WTC11 (cell line): Measurements from ENCODE around the gene TTC1. TPM values are rescaled to one million over a fixed set of nuclear protein-coding genes. Genes with fewer than 3 reads are reported as not detected.

Experiments used
- ATAC-seq: fragments of 200-7000 bp; cut with Tn5 transposase; 2 replicates; pipeline ENCODE4 v1.10.0; 2021; ENCODE audit warnings: mild to moderate bottlenecking, moderate library complexity
- CTCF ChIA-PET: fragments of 300-600 bp; sonication (Branson Sonifier 250); formaldehyde crosslinking; loops from one replicate; lab custom pipeline; 2021; ENCODE audit warnings: antibody characterized with exemption; lab: Charles Lee
- POLR2A ChIA-PET: fragments of 350-600 bp; sonication (Branson Sonifier 250); formaldehyde crosslinking; loops from one replicate; lab custom pipeline; 2021; ENCODE audit warnings: antibody characterized with exemption; lab: Charles Lee
- DNase-seq: peaks from one replicate; pipeline ENCODE4 v3.0.0; 2021; ENCODE audit warnings: low spot score
- H3K27ac Mint-ChIP-seq: 2 replicates; pipeline ENCODE4 v1.8.0; 2021; ENCODE audit warnings: mixed read lengths
- H3K27me3 Mint-ChIP-seq: 2 replicates; pipeline ENCODE4 v1.8.0; 2021; ENCODE audit warnings: low read depth, mild to moderate bottlenecking, moderate library complexity, mixed read lengths
- H3K36me3 Mint-ChIP-seq: 2 replicates; pipeline ENCODE4 v1.8.0; 2021; ENCODE audit warnings: mixed read lengths
- H3K4me1 Mint-ChIP-seq: 2 replicates; pipeline ENCODE4 v1.8.0; 2022; ENCODE audit warnings: mixed read lengths
- H3K4me3 Mint-ChIP-seq: 2 replicates; pipeline ENCODE4 v1.8.0; 2021; ENCODE audit warnings: mild to moderate bottlenecking, moderate library complexity, mixed read lengths
- H3K9me3 Mint-ChIP-seq: 2 replicates; pipeline ENCODE4 v1.8.0; 2021; ENCODE audit warnings: mixed read lengths
- ATF3 ChIP-seq: sonication (generic); formaldehyde crosslinking; conservative IDR thresholded peaks from 2 replicates; pipeline ENCODE4 v1.8.1; 2022; ENCODE audit warnings: mild to moderate bottlenecking, missing genetic modification reagents
- E2F4 ChIP-seq: sonication (generic); formaldehyde crosslinking; IDR thresholded peaks from 2 replicates; pipeline ENCODE4 v1.8.1; 2022; ENCODE audit warnings: low read depth, mild to moderate bottlenecking, moderate library complexity, missing genetic modification reagents, borderline replicate concordance
- GABPB1 ChIP-seq: sonication (generic); formaldehyde crosslinking; IDR thresholded peaks from 2 replicates; pipeline ENCODE4 v1.8.1; 2023; ENCODE audit warnings: mild to moderate bottlenecking, missing genetic modification reagents
- HMGA2 ChIP-seq: fragments of 250-450 bp; sonication (Bioruptor Pico); IDR thresholded peaks from 2 replicates; pipeline ENCODE4 v1.4.0; 2021; ENCODE audit warnings: mild to moderate bottlenecking, moderate library complexity
- HMGXB4 ChIP-seq: sonication (generic); formaldehyde crosslinking; IDR thresholded peaks from 2 replicates; pipeline ENCODE4 v1.8.1; 2023; ENCODE audit warnings: mild to moderate bottlenecking, moderate library complexity, missing genetic modification reagents
- JAZF1 ChIP-seq: fragments of 250-450 bp; sonication (Bioruptor Pico); IDR thresholded peaks from 2 replicates; pipeline ENCODE4 v1.9.0; 2021; ENCODE audit warnings: moderate library complexity, mild to moderate bottlenecking, inconsistent platforms
- NR1H2 ChIP-seq: sonication (generic); formaldehyde crosslinking; IDR thresholded peaks from 2 replicates; pipeline ENCODE4 v1.9.0; 2021; ENCODE audit warnings: mild to moderate bottlenecking, moderate library complexity, missing genetic modification reagents
- NR2C2 ChIP-seq: sonication (generic); formaldehyde crosslinking; IDR thresholded peaks from 2 replicates; pipeline ENCODE4 v1.8.0; 2022; ENCODE audit warnings: mild to moderate bottlenecking, missing genetic modification reagents
- NR3C1 ChIP-seq: sonication (generic); formaldehyde crosslinking; conservative IDR thresholded peaks from 2 replicates; pipeline ENCODE4 v1.8.1; 2023; ENCODE audit warnings: low read depth, mild to moderate bottlenecking, missing genetic modification reagents
- SMAD4 ChIP-seq: sonication (generic); formaldehyde crosslinking; IDR thresholded peaks from 2 replicates; pipeline ENCODE4 v1.8.0; 2022; ENCODE audit warnings: mild to moderate bottlenecking, missing genetic modification reagents
- SOX15 ChIP-seq: fragments of 250-450 bp; sonication (Bioruptor Pico); IDR thresholded peaks from 2 replicates; pipeline ENCODE4 v1.9.0; 2021; ENCODE audit warnings: mild to moderate bottlenecking
- USF2 ChIP-seq: sonication (generic); formaldehyde crosslinking; IDR thresholded peaks from 2 replicates; pipeline ENCODE4 v1.8.1; 2023; ENCODE audit warnings: mild to moderate bottlenecking, missing genetic modification reagents, moderate library complexity
- ZNF121 ChIP-seq: sonication (generic); formaldehyde crosslinking; IDR thresholded peaks from 2 replicates; pipeline ENCODE4 v1.8.0; 2023; ENCODE audit warnings: missing genetic modification reagents
- ZNF232 ChIP-seq: sonication (generic); formaldehyde crosslinking; IDR thresholded peaks from 2 replicates; pipeline ENCODE4 v1.8.0; 2022; ENCODE audit warnings: mild to moderate bottlenecking, missing genetic modification reagents
- ZNF281 ChIP-seq: sonication (generic); formaldehyde crosslinking; IDR thresholded peaks from 2 replicates; pipeline ENCODE4 v1.8.0; 2023; ENCODE audit warnings: mild to moderate bottlenecking, missing genetic modification reagents
- ZNF317 ChIP-seq: sonication (generic); formaldehyde crosslinking; IDR thresholded peaks from 2 replicates; pipeline ENCODE4 v1.8.1; 2023; ENCODE audit warnings: low read depth, mild to moderate bottlenecking, moderate library complexity, missing genetic modification reagents, borderline replicate concordance
- ZNF416 ChIP-seq: fragments of 250-450 bp; sonication (Bioruptor Pico); IDR thresholded peaks from 2 replicates; pipeline ENCODE4 v1.9.0; 2021; ENCODE audit warnings: mild to moderate bottlenecking, inconsistent platforms
- ZNF512 ChIP-seq: sonication (generic); formaldehyde crosslinking; IDR thresholded peaks from 2 replicates; pipeline ENCODE4 v1.8.1; 2022; ENCODE audit warnings: missing genetic modification reagents, borderline replicate concordance
- total RNA-seq: library from RNA; stranded (reverse); gene quantifications from 3 replicates; pipeline ENCODE4 v1.2.3, GENCODE V29; 2021
- TF ChIP-seq, protein P1 (sequence below): sonication (generic); formaldehyde crosslinking; IDR thresholded peaks from 2 replicates; pipeline ENCODE4 v1.8.1; 2023; ENCODE audit warnings: mild to moderate bottlenecking, missing genetic modification reagents, moderate library complexity

TTC1 gene
- total RNA-seq, 1 experiment from 2014 or later, result 47.4 TPM

DNA sequence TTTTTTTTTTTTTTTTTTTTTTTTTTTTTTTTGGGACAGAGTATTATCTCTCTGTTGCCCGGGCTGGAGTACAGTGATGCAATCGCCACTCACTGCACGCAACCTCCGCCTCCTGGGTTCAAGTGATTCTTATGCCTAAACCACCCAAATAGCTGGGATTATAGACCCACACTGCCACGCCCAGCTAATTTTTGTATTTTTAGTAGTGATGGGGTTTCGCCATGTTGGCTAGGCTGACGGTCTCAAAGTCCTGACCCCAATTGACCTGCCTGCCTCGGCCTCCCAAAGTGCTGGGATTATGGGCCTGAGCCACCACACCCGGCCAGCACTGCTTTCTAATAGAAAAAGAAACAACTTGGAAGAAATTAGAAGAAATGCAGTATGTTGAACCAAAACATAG lies 39.2 kb downstream of the TTC1 start (continued):
- TF ChIP-seq ZNF121 (CRISPR knock-in tag) (no peak), ZNF232 (no peak)

DNA sequence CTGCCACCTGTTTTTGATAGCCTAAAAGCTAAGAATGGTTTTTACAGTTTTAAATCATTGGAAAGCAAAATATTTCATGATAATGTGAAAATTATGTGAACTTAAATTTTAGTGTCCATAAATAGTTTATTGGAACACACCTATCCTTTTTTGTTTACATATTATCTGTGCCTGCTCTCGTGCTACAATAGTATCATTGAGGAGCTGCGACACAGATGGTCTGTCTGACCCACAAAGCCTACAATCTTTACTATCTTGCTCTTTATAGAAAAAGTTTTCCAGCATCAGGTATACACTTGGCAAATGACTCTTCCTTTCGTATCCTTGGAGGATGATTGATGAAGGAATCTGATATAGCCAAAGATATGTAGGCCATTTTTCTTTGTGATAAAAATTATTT lies 40.2 kb downstream of the TTC1 start:
- TF ChIP-seq E2F4 (CRISPR knock-in tag) (no peak), ZNF416 (CRISPR knock-in tag) (no peak), SMAD4 (CRISPR knock-in tag) (no peak), ZNF512 (CRISPR knock-in tag) (no peak), GABPB1 (CRISPR knock-in tag) (no peak), NR2C2 (no peak), SOX15 (CRISPR knock-in tag) (no peak), USF2 (CRISPR knock-in tag) (no peak)
- TF ChIP-seq, protein P1, sequence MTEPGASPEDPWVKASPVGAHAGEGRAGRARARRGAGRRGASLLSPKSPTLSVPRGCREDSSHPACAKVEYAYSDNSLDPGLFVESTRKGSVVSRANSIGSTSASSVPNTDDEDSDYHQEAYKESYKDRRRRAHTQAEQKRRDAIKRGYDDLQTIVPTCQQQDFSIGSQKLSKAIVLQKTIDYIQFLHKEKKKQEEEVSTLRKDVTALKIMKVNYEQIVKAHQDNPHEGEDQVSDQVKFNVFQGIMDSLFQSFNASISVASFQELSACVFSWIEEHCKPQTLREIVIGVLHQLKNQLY (CRISPR knock-in tag), result no peak
- TF ChIP-seq, all 79 proteins: peak for 0
- ChIA-PET POLR2A (no interaction called here), CTCF (interaction anchor here (1.2 kb wide), 1 partner anchor 27 kb away, joined by 3 read pairs; no protein-coding TSS in a partner anchor)
- no peak overlapping the region for H3K4me3 Mint-ChIP-seq
- H3K27ac Mint-ChIP-seq, result no peak overlapping the region; the same call in 1 of the 2 replicates
- H3K4me1 Mint-ChIP-seq, result peaks cover 27% of the 10 kb centered on the region
- ATAC-seq (no peak), DNase-seq (no peak)
- H3K9me3 Mint-ChIP-seq, result no peaks in the 10 kb centered on the region
- H3K36me3 Mint-ChIP-seq, result peaks cover 56% of the 10 kb centered on the region
- no peaks in the 10 kb centered on the region for H3K27me3 Mint-ChIP-seq

GRCh38 chr5:160054047-160054446 lies 45.1 kb downstream of the TTC1 start:
- DNase-seq, result no peak
- Mint-ChIP-seq H3K9me3 (no peaks in the 10 kb centered on the region), H3K4me1 (no peaks in the 10 kb centered on the region; the same call in 1 of the 2 replicates), H3K36me3 (peaks cover 79% of the 10 kb centered on the region), H3K4me3 (no peak overlapping the region), H3K27ac (no peak overlapping the region), H3K27me3 (no peaks in the 10 kb centered on the region)
- CTCF ChIA-PET, result interaction anchor here (1.3 kb wide), 1 partner anchor 385 kb away, joined by 3 read pairs; no protein-coding TSS in a partner anchor
- ATAC-seq, result no peak
- no peak for TF ChIP-seq ZNF281
- TF ChIP-seq HMGA2 (CRISPR knock-in tag), result no peak
- TF ChIP-seq ATF3 (CRISPR knock-in tag), result no peak
- TF ChIP-seq ZNF317 (CRISPR knock-in tag), result no peak
- no peak for TF ChIP-seq JAZF1 (CRISPR knock-in tag)
- TF ChIP-seq HMGXB4, result no peak
- TF ChIP-seq NR1H2 (CRISPR knock-in tag), result no peak
- TF ChIP-seq NR3C1 (CRISPR knock-in tag), result no peak
- POLR2A ChIA-PET, result no interaction called here
